Activated CD8-positive, alpha-beta memory T cell treated with anti-CD3 and anti-CD28 coated beads, Interleukin-2, amount 10 ng/mL, durations not matched to agents 7 days and 5 days (primary cell): ENCODE data around the gene CEP112. TPM values are rescaled to one million over a fixed set of nuclear protein-coding genes. Genes with fewer than 3 reads are reported as not detected.

Source experiments
- ATAC-seq: fragments of 150-1000 bp; cut with Tn5 transposase; one replicate; pipeline ENCODE4 v1.10.0; 2021; ENCODE audit warnings: moderate library complexity
- CTCF ChIA-PET: fragments of 350-600 bp; sonication (Branson Sonifier 250); formaldehyde crosslinking; loops from one replicate; lab custom pipeline; 2021; ENCODE audit warnings: antibody characterized with exemption; lab: Charles Lee
- DNase-seq: peaks from one replicate; pipeline ENCODE4 v3.0.0-alpha.2; 2020
- H3K27ac Mint-ChIP-seq: one replicate; pipeline ENCODE4 v1.8.0; 2021; ENCODE audit warnings: mild to moderate bottlenecking, mixed read lengths
- H3K27me3 Mint-ChIP-seq: one replicate; pipeline ENCODE4 v1.8.0; 2021; ENCODE audit warnings: mixed read lengths
- H3K36me3 Mint-ChIP-seq: one replicate; pipeline ENCODE4 v1.8.0; 2021; ENCODE audit warnings: mild to moderate bottlenecking, mixed read lengths
- H3K4me1 Mint-ChIP-seq: one replicate; pipeline ENCODE4 v1.8.0; 2021; ENCODE audit warnings: mixed read lengths
- H3K4me3 Mint-ChIP-seq: one replicate; pipeline ENCODE4 v1.8.0; 2021; ENCODE audit warnings: mild to moderate bottlenecking, moderate library complexity, mixed read lengths
- H3K9me3 Mint-ChIP-seq: one replicate; pipeline ENCODE4 v1.8.0; 2022; ENCODE audit warnings: low read depth, mixed read lengths
- total RNA-seq, 2 experiments: library from RNA; stranded (reverse); gene quantifications; one replicate each; pipeline ENCODE4 v1.2.3, GENCODE V29; 2021

The CEP112 gene
- total RNA-seq, 2 experiments from 2014 or later, result 3.1 to 5.0 TPM

GRCh38 chr17:65666876-65667321 is 525.0 kb downstream of the CEP112 start:
- no peak for DNase-seq
- Mint-ChIP-seq H3K4me1 (no peaks in the 10 kb centered on the region), H3K36me3 (no peaks in the 10 kb centered on the region), H3K27ac (no peak overlapping the region), H3K9me3 (no peaks in the 10 kb centered on the region), H3K4me3 (no peak overlapping the region), H3K27me3 (no peaks in the 10 kb centered on the region)
- no peak for ATAC-seq
- CTCF ChIA-PET, result no interaction called here

GRCh38 chr17:65665966-65666365 is 526.0 kb downstream of the CEP112 start:
- H3K4me3 Mint-ChIP-seq, result no peak overlapping the region
- ATAC-seq (no peak), DNase-seq (no peak)
- H3K4me1 Mint-ChIP-seq, result no peaks in the 10 kb centered on the region
- no peaks in the 10 kb centered on the region for H3K27me3 Mint-ChIP-seq
- no peak overlapping the region for H3K27ac Mint-ChIP-seq
- CTCF ChIA-PET, result no interaction called here
- H3K9me3 Mint-ChIP-seq, result no peaks in the 10 kb centered on the region
- no peaks in the 10 kb centered on the region for H3K36me3 Mint-ChIP-seq

- peaks cover 2% of the 10 kb centered on the region for H3K4me1 Mint-ChIP-seq
- DNase-seq (no peak), ATAC-seq (no peak)
- peaks cover 1% of the 10 kb centered on the region for H3K36me3 Mint-ChIP-seq
- no peaks in the 10 kb centered on the region for H3K27me3 Mint-ChIP-seq
- CTCF ChIA-PET, result no interaction called here
- H3K9me3 Mint-ChIP-seq, result no peaks in the 10 kb centered on the region
- no peak overlapping the region for H3K4me3 Mint-ChIP-seq
- H3K27ac Mint-ChIP-seq, result no peak overlapping the region
These were observed 527.2 kb downstream of the CEP112 start for GRCh38 chr17:65664696-65665095.

- Mint-ChIP-seq H3K36me3 (peaks cover 1% of the 10 kb centered on the region), H3K27ac (no peak overlapping the region), H3K27me3 (no peaks in the 10 kb centered on the region), H3K4me3 (no peak overlapping the region), H3K4me1 (peaks cover 2% of the 10 kb centered on the region), H3K9me3 (no peaks in the 10 kb centered on the region)
- ATAC-seq (no peak), DNase-seq (no peak)
- CTCF ChIA-PET, result no interaction called here
These were observed 527.7 kb downstream of the CEP112 start for GRCh38 chr17:65664266-65664665.

- Mint-ChIP-seq H3K36me3 (peaks cover 1% of the 10 kb centered on the region), H3K27me3 (no peaks in the 10 kb centered on the region), H3K9me3 (no peaks in the 10 kb centered on the region), H3K4me3 (no peak overlapping the region), H3K27ac (no peak overlapping the region), H3K4me1 (peaks cover 4% of the 10 kb centered on the region)
- ATAC-seq, result no peak
- DNase-seq, result no peak
- CTCF ChIA-PET, result no interaction called here
These were observed 529.7 kb downstream of the CEP112 start for GRCh38 chr17:65662196-65662595.

- Mint-ChIP-seq H3K9me3 (no peaks in the 10 kb centered on the region), H3K27ac (no peak overlapping the region), H3K4me1 (peaks cover 8% of the 10 kb centered on the region), H3K4me3 (no peak overlapping the region), H3K36me3 (peaks cover 1% of the 10 kb centered on the region), H3K27me3 (no peaks in the 10 kb centered on the region)
- CTCF ChIA-PET, result no interaction called here
- no peak for ATAC-seq
- DNase-seq, result no peak
These were observed 531.0 kb downstream of the CEP112 start for GRCh38 chr17:65660947-65661346.

GRCh38 chr17:65660078-65660477 is 531.9 kb downstream of the CEP112 start:
- no peak for ATAC-seq
- no peak for DNase-seq
- Mint-ChIP-seq H3K4me3 (no peak overlapping the region), H3K36me3 (peaks cover 1% of the 10 kb centered on the region), H3K4me1 (peaks cover 8% of the 10 kb centered on the region), H3K9me3 (no peaks in the 10 kb centered on the region), H3K27me3 (no peaks in the 10 kb centered on the region), H3K27ac (peak overlapping the region; percentile 44)
- CTCF ChIA-PET, result no interaction called here

- CTCF ChIA-PET, result no interaction called here
- H3K27me3 Mint-ChIP-seq, result no peaks in the 10 kb centered on the region
- no peaks in the 10 kb centered on the region for H3K9me3 Mint-ChIP-seq
- H3K27ac Mint-ChIP-seq, result no peak overlapping the region
- peaks cover 1% of the 10 kb centered on the region for H3K36me3 Mint-ChIP-seq
- no peak for DNase-seq
- ATAC-seq, result no peak
- no peak overlapping the region for H3K4me3 Mint-ChIP-seq
- H3K4me1 Mint-ChIP-seq, result peaks cover 8% of the 10 kb centered on the region
These were observed 532.4 kb downstream of the CEP112 start for GRCh38 chr17:65659512-65659911.

- no peaks in the 10 kb centered on the region for H3K9me3 Mint-ChIP-seq
- H3K27ac Mint-ChIP-seq, result no peak overlapping the region
- no peak overlapping the region for H3K4me3 Mint-ChIP-seq
- no peaks in the 10 kb centered on the region for H3K27me3 Mint-ChIP-seq
- H3K36me3 Mint-ChIP-seq, result peaks cover 1% of the 10 kb centered on the region
- DNase-seq (no peak), ATAC-seq (no peak)
- peaks cover 8% of the 10 kb centered on the region for H3K4me1 Mint-ChIP-seq
- CTCF ChIA-PET, result no interaction called here
These were observed 534.6 kb downstream of the CEP112 start for GRCh38 chr17:65657251-65657828.

GRCh38 chr17:65656390-65657250 is 535.3 kb downstream of the CEP112 start:
- no peaks in the 10 kb centered on the region for H3K27me3 Mint-ChIP-seq
- peaks cover 1% of the 10 kb centered on the region for H3K36me3 Mint-ChIP-seq
- CTCF ChIA-PET, result no interaction called here
- no peak overlapping the region for H3K27ac Mint-ChIP-seq
- H3K4me1 Mint-ChIP-seq, result peaks cover 8% of the 10 kb centered on the region
- no peaks in the 10 kb centered on the region for H3K9me3 Mint-ChIP-seq
- no peak for DNase-seq
- H3K4me3 Mint-ChIP-seq, result no peak overlapping the region
- ATAC-seq, result peak; percentile 60

- H3K4me3 Mint-ChIP-seq, result no peak overlapping the region
- no peak overlapping the region for H3K27ac Mint-ChIP-seq
- no peaks in the 10 kb centered on the region for H3K27me3 Mint-ChIP-seq
- no peaks in the 10 kb centered on the region for H3K9me3 Mint-ChIP-seq
- H3K36me3 Mint-ChIP-seq, result peaks cover under 1% of the 10 kb centered on the region
- CTCF ChIA-PET, result no interaction called here
- ATAC-seq (no peak), DNase-seq (no peak)
- peaks cover 6% of the 10 kb centered on the region for H3K4me1 Mint-ChIP-seq
These were observed 536.2 kb downstream of the CEP112 start for GRCh38 chr17:65655706-65656105.

GRCh38 chr17:65644545-65644944 is 547.4 kb downstream of the CEP112 start:
- Mint-ChIP-seq H3K4me1 (no peaks in the 10 kb centered on the region), H3K9me3 (peaks cover 24% of the 10 kb centered on the region), H3K36me3 (peaks cover 2% of the 10 kb centered on the region), H3K4me3 (no peak overlapping the region), H3K27me3 (no peaks in the 10 kb centered on the region), H3K27ac (no peak overlapping the region)
- CTCF ChIA-PET, result no interaction called here
- DNase-seq, result no peak
- no peak for ATAC-seq

- Mint-ChIP-seq H3K4me3 (no peak overlapping the region), H3K27me3 (no peaks in the 10 kb centered on the region), H3K4me1 (no peaks in the 10 kb centered on the region), H3K36me3 (peaks cover 2% of the 10 kb centered on the region), H3K9me3 (peaks cover 9% of the 10 kb centered on the region), H3K27ac (no peak overlapping the region)
- CTCF ChIA-PET, result no interaction called here
- ATAC-seq (no peak), DNase-seq (no peak)
These were observed 553.5 kb downstream of the CEP112 start for GRCh38 chr17:65638221-65638975.
